Stimulated activated CD4-positive, alpha-beta T cell treated with anti-CD3 and anti-CD28 coated beads, Interleukin-4, amount 100 ng/mL, for 48 hours (primary cell): ENCODE results near the gene FCN1.
"Not testable (repeated sequence)": the region's sequence is repeated elsewhere in the genome, so short reads cannot be mapped to it uniquely, and the experiment has no call there.

Source experiments
- DNase-seq, 2 donors: peaks; one replicate each; pipeline ENCODE4 v3.0.0-alpha.2; 2020; ENCODE audit warnings: low read depth in 2 of 2

Gene FCN1

DNA sequence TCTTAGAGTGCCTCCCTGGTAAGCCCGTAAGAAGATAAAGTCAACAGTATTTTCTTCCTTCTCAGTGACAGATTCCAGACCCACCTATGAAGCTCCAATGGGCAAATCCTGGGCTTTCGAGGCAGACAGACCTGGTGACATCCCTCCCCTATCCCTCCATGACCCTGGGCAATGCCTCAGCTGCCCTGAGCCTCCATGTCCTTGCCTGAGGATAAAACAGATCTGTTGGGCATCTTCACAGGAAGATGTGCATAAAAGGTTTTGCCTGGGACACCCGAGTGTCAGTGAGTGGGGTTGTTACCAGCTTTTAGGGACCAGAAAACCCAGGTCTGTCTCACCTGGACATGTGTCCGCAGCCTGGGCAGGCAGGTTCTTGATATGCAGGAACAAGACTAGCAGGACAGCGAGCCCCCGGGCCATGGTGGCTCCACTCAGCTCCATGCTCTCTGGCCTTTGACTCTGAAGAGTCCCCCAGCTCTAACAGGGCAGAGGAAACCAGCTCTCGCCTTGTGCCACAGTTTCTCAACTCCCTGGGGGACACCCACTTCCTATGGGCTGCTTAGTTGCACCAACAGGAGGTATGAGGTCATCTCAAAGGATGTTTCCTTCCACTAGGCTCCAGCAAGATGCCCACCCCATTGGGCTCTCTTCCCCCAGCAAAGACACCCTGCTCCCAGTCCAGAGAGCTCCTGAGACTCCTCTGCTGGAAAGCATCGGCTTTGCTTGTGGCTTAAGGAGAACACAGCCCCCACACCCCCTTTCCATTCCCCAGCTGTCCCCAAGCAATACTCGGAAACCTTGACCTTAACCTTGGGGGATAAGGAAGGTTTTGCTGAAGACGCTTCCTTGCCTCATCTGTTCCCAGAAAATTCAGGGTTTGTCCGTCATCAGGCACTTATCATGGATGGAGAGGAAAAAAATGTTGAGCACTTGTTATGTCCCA is at the start of gene FCN1:
Gene FCN1 (minus strand): TSS at position 482 of the 943 bp plus-strand sequence. CDS start 41 bp downstream, at position 441.
- no peak for DNase-seq

DNA sequence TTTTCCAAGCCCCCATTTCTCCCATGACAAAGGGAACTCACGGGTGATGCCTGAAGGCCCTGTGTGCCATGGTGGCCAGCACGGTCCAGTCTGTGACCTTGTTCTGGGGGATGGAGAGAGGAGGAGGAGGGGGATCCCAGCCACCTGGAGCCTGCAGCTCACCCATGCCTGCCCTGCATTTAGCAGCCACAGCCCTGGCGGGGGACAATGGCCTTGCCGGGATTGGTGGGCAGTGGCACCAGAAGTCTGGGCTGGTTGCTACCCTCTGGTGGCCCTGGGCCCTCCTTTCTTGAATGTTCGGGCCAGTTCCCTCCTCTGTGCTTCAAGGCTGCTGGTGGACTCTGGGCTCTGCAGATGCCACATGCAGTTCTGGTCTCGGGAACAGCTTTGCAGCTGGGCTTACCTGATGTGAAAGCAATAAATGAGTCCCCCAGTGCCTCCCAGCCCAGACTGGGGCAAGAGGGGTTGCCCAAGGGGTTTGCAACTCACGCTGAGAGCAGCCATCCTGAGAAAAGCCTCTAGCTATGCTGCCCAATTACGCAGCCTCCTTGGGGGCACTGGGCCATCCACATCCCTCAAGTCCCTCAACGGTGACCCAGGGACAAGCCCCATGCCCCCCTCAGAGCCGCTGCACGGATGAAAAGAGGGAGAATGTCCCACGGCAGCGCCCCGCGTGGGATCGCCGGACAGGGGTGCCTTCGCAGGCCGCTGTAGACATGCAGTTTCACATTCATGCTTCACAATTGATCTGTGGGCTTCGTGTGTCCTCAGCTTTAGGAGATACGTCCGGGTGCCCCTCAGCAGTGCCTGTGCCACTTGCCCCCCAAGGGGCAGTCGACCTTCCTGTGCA is 49.2 kb upstream of the FCN1 start:
- no peak for DNase-seq

DNA sequence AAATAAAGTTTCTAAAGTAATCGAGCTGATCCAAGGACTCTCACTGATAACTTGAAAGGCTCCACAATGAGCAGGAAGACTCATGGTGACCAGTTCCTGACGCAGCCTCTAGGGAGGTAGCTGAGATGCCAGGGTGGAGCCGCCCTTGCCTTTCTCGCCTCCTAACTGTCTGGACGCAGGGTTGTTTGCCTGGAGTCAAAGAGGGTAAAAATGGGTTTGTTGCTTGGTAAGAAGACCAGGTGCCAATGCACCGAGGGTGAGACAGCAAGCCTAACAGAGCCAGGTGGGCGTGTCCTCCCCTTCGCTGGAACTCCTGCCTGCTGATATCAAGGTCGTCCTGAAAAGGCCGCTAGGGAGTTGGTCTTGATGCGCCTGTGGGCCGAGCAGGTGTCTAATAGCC is 48.6 kb upstream of the FCN1 start:
- no peak for DNase-seq

- no peak for DNase-seq
These were observed 48.1 kb upstream of the FCN1 start for GRCh38 chr9:134965851-134966250.

- DNase-seq, result no peak
These were observed 47.7 kb upstream of the FCN1 start for GRCh38 chr9:134965411-134965810.

DNA sequence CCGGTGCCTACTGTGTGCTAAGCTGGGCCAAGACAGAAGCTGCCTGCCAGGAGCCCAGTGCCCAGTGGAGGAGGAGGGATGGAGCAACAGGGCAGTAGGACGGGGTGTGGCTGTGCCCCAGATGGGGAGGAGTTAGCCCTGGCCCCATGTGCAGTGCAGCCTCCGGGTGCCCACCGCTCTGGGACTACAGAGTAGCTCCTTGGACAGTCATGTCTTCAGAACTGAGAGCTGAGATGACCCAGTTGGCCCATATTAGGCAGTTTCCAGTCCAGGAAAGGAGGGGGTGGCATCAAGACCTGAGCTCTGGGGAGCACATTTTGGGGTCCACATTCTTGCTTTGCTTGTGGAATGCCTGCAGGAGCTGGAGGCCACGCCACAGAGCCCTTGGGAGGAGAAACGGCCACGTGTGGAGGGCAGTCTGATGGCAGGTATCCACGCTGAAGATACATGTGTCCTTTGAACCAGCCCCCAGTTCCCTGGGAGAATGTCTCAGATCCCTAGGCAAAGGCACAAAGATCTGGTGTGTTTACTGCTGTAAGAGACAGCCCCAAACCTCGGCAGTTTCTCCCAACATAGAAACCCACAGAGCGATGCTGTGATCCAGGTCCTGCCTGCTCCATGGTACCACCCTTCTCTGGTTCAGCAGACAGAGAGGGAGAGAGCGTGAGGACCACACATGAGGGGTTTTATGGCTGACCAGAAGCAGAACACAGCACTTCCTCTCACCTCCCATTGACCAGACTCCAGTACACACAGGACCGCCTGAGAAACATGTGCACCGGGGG is 46.8 kb upstream of the FCN1 start:
- DNase-seq, result no peak

DNA sequence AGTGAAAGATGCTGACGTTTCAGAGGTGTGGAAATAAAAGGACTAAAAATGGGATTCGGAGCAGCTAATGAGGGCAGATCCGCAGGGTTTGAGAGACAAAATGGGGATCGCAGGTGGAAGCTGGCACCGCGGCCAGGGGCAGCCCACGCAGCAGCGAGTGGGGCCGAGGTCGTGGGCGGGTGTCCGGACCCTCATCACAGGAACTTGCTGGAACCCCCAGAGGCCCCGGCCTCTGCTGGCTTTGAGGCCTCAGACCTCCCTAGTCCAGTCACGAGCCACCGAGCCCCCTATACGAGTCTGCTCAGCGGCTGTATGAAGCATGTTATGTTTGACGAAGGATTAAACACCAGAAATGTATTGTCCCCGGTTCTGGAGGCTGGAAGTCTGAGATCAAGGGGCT is 45.8 kb upstream of the FCN1 start:
- DNase-seq, result no peak

- DNase-seq, result no peak
These were observed 45.3 kb upstream of the FCN1 start for GRCh38 chr9:134962973-134963364.

DNA sequence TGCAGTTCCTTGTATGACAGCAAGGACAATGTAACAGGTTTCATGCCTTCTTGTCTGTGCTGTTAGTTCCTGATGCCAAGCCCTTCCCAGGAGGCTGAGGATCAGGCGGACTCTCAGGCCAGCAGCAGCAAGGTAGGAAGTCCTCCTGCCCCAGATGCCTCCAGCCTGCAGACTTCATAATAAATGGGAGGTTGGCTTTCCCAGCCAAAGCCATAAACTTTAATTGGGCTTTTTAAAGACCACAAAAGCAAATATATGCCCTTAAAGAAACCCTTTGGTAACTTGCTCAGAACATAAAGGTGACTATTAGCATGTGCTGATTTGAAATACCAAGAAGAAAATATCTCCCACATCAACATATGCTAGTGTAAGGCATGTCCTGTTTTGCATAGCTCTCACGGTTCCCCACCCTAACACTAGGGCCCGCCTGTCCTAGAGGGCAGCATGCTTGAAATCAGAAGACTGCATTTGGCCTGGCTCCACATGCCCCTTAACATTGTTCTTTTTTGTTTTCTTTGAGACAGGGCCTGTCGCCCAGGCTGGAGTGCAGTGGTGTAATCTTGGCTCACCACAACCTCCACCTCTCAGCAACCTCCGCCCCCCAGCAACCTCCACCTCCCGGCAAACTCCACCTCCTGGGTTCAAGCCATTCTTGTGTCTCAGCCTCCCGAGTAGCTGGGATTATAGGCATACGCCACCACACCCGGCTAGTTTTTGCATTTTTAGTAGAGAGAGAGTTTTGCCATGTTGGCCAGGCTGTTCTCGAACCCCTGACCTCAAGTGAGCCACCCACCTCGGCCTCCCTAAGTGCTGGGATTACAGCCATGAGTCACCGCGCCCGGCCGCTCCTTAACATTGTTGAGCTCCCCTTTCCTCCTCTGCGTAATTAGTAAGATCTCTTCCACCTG is 44.6 kb upstream of the FCN1 start:
- no peak for DNase-seq

DNA sequence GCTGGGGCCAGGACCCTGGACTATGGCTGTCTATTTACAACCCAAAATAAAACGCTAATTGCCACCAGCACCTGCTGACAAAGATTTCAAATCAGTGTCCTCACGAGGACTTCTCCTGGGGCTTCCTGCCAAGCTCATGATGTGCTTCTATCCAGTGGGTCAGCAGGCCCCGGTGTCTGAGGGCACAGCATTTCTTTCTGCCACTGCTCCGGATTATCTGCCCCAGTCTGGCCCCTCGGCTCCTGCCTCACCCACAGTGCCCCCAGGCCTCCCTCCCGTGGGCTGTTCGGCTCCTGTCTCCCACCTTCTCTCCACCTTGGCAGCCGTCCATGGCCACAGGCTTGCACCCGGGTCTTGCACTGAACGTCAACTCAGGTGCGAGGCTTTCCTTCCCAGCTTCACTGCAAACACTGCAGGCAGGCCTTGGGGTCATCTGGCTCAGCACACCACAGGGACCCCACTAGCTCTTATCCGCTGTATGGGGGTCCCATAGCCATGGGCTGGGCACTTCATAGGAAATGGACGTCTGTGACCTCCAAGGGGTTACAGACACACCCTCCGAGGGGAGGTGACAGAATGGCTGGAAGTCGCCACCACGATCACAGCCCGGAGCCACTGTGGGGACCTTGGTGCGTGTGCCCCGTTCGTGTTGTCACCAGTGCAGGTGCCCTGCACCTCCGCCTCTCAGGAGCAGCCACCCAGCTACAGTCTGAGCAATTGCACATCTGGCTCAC is 43.8 kb upstream of the FCN1 start:
- DNase-seq, result no peak

DNA sequence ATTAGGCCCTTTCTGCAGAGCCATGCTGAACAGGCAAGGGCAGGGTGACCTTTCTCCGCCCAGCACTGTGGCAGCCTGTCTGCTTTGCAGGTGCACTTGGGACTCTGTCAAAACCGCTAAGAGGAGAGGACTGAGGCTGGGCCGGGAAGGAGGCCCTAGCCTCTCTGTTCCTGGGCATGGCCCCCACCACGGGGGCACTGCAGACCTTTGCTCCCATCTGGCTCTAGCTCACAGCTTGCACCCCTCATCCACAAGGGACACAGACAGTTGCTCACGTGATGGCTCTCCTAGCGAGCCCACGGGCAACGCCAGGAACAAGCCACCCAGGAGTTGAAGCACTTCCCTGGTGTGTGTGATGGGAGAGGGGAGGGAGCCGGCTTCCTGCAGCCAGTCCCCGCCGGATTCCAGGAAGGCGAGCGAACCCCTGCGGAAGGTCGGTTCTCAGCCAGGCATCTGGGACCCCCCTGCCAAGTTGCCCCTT is 43.0 kb upstream of the FCN1 start:
- DNase-seq, result no peak

DNA sequence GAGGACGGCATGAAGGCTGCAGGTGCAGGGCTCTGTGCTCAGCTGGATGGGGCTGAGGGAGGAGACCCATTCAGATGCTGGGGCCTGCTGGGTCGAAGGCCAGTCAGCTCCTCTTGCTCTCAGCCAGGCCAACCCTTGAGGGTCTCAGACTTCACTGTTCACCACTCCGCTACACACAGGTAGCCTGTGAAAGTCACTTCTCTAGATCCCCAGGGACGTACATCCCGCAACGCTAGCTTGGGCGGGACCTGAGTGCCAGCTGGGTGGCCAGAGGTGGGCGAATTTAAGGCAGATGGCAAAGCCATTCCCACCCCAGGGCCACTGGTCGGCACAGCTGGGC is 42.2 kb upstream of the FCN1 start:
- no peak for DNase-seq

DNA sequence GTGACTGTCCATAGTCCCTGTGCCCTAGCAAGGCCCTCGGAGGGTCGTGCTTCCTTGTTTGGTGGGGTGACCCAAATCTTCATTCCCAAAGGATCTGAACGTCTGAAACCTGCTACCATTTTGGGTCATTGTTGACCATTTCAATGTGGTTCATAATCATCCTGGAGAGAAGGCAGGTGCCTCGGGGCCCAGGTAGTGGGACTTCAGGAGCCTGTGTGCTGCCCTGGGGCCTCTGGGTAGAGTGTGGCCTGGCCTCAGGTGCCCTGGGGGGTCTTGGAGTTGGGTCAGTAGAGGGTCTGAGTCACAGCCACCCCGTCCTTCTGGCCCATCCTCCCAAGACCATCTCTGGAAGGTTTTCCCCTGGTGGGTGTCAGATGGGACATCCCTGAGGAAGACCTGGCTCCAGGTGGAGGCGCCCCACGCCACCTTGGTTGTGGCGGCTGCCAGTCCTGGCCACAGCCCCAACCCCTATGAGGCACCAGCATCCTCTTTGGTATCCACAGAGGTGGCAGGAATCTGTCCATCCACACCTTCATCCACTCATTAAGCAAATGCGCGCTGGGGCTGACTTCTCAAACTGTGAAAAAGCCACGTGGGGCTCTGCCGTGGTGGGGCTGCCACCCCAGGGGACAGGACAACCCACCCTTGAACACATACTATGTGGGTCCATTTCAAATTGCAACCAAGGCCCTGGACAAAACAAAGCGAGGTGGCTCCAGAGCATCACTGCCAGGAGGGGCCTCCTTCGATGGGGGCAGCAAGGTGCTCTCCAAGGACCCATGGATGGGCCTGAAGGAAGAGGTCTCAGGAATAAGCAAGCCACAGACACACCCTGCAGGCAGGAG is 41.6 kb upstream of the FCN1 start:
- DNase-seq, result no peak

DNA sequence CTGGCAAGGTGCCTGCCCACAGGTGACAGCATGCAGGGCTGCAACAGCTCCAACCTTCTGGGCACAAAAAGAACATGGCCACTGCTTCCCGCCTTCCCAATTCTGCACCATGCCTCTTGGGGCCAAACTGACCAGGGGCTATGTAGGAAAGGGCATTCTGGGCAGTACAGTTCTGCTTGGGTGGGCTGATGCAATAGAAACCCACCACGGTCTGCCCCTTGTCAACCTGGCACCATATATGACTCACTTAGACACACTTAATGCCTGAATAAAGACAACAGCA is 40.2 kb upstream of the FCN1 start:
- DNase-seq, result no peak

- no peak for DNase-seq
These were observed 39.6 kb upstream of the FCN1 start for GRCh38 chr9:134957165-134957944.

- not testable (repeated sequence) for DNase-seq
These were observed 38.7 kb upstream of the FCN1 start for GRCh38 chr9:134956387-134956786.

DNA sequence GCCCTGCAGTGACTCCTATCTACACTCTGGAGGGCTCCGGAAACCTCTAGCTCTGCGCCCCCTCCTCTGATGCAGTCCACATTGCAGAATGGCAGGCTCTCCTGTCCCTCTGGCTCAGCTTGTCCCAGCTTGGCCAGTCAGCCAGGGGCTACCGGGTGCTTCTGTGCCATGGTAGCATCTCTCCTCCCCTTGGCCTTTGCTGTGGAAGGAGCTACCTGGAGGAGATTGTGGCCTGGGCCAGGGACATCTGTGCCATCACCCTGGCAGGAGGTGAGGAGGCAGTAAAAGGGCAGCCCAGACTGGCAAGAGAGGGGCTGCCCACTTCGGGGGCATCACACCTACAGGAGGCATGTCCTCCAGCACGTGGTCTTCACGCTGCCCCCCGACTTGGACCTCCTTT is 38.1 kb upstream of the FCN1 start:
- no peak for DNase-seq

DNA sequence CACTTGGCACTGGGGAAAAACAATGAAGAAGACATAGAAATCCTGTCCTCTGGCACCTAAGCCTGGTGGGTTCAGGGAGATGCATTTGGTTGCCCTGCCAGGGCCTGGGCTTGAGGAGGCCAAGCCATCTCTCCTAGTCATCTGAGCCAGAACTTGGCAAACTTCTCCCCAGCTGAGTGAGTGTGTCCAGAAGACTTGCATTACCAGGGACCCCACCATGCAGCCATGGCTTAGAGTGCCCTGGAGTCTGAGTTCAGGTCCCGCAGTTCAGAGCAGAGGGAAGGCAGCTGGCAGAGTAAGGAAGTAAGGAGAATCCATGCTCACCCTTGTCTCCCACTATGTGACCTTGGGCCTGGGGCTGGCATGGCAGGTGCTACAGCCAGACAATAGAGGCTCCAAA is 37.4 kb upstream of the FCN1 start:
- no peak for DNase-seq

DNA sequence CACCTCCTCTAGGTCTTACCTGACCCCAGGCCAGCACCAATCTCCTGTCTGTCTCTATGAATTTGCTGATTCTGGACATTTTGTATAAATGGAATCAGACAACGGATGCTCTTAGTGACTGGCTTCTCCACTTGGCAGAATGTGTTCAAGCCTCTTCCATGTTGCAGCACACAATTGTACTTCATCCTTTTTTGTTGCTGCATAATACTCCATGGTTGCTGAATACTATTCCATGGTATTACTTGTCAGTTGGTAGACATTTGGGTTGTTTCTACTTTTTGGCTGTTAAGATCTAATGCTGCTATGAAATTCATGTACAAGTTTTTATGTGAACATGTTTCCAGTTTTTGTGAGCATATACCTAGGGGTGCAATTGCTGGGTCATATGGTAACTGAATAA is 34.3 kb upstream of the FCN1 start:
- no peak for DNase-seq
